ENCODE measurements around the gene MAD1L1.

Gene MAD1L1

GRCh38 chr7:2199528-2199927 lies 33.2 kb downstream of the MAD1L1 start:
- no peak for DNase-seq

- DNase-seq = no peak
Observed at GRCh38 chr7:2198760-2199159, 34.0 kb downstream of the MAD1L1 start.

GRCh38 chr7:2198206-2198605 lies 34.5 kb downstream of the MAD1L1 start:
- DNase-seq = no peak

- DNase-seq = no peak
Observed at GRCh38 chr7:2197436-2198155, 35.1 kb downstream of the MAD1L1 start.

- no peak for DNase-seq
Observed at GRCh38 chr7:2196381-2197378, 36.1 kb downstream of the MAD1L1 start.

- no peak for DNase-seq
Observed at GRCh38 chr7:2195400-2196246, 37.1 kb downstream of the MAD1L1 start.

- no peak for DNase-seq
Observed at GRCh38 chr7:2193575-2194305, 39.0 kb downstream of the MAD1L1 start.

GRCh38 chr7:2192831-2193534 lies 39.8 kb downstream of the MAD1L1 start:
- DNase-seq = no peak

- no peak for DNase-seq
Observed at GRCh38 chr7:2191016-2191415, 41.7 kb downstream of the MAD1L1 start.

GRCh38 chr7:2190531-2190930 lies 42.2 kb downstream of the MAD1L1 start:
- DNase-seq = no peak

- DNase-seq = no peak
Observed at GRCh38 chr7:2186166-2186565, 46.6 kb downstream of the MAD1L1 start.

- no peak for DNase-seq
Observed at GRCh38 chr7:2185715-2186114, 47.0 kb downstream of the MAD1L1 start.

- no peak for DNase-seq
Observed at GRCh38 chr7:2182461-2182860, 50.3 kb downstream of the MAD1L1 start.

GRCh38 chr7:2181077-2181854 lies 51.5 kb downstream of the MAD1L1 start:
- no peak for DNase-seq

GRCh38 chr7:2180081-2180480 lies 52.7 kb downstream of the MAD1L1 start:
- DNase-seq = no peak

- DNase-seq = no peak
Observed at GRCh38 chr7:2175514-2175913, 57.2 kb downstream of the MAD1L1 start.

GRCh38 chr7:2175091-2175490 lies 57.7 kb downstream of the MAD1L1 start:
- no peak for DNase-seq

- no peak for DNase-seq
Observed at GRCh38 chr7:2173189-2173827, 59.4 kb downstream of the MAD1L1 start.

- no peak for DNase-seq
Observed at GRCh38 chr7:2172311-2173188, 60.2 kb downstream of the MAD1L1 start.

All from activated CD4-positive, alpha-beta T cell treated with anti-CD3 and anti-CD28 coated beads, Interleukin-2, Interleukin-6, amounts not matched to agents 100 ng/mL and 50 ng/mL, durations not matched to agents 16 hours and 8 hours (primary cell).